NCI-H1417 treated with DMSO at 0.1 percent for 48 hours (cell line): Measurements from ENCODE around the gene HOXB3.

Experiments
- DNase-seq: peaks from one replicate; lab custom pipeline; 2025; lab: John Stamatoyannopoulos, UW

The HOXB3 gene

GRCh38 chr17:48586355-48587258 is 3.4 kb downstream of the HOXB3 start:
- no peak for DNase-seq

GRCh38 chr17:48584223-48584741 is 5.8 kb downstream of the HOXB3 start:
- DNase-seq = no peak

GRCh38 chr17:48583708-48584222 is 6.3 kb downstream of the HOXB3 start:
- DNase-seq = no peak

DNA sequence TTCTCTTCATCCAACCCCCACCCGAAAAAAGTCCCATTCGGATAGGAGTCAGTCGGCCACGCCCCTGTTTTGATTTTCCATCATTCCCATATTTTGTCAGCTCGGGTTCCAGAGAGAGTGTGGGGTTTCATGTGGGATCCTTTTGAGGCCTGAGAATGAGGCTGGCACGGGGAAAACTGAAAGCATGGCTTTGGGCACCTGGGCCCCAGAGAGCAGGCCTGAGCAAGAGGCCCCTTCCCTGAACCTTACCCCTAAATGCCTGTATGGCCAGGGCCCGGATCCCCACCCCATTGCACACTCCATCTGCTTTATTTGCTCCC is 7.3 kb downstream of the HOXB3 start:
- no peak for DNase-seq

- DNase-seq = no peak
Observed at GRCh38 chr17:48579760-48580554, 10.1 kb downstream of the HOXB3 start.

DNA sequence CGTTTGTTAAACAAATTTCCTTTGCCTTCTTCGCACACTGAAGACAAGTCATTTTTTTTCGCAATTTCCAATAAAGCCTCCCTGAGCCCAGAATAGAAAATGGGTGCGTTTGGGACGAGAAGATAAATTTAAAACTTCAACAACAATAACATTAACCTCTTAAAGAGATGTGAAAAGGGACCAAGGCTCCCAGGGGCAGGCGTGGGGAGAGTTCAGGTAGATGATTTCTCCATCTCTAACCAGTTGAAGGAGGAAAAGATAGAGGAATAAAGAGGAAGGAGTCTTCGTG is 10.6 kb downstream of the HOXB3 start:
- DNase-seq = no peak

DNA sequence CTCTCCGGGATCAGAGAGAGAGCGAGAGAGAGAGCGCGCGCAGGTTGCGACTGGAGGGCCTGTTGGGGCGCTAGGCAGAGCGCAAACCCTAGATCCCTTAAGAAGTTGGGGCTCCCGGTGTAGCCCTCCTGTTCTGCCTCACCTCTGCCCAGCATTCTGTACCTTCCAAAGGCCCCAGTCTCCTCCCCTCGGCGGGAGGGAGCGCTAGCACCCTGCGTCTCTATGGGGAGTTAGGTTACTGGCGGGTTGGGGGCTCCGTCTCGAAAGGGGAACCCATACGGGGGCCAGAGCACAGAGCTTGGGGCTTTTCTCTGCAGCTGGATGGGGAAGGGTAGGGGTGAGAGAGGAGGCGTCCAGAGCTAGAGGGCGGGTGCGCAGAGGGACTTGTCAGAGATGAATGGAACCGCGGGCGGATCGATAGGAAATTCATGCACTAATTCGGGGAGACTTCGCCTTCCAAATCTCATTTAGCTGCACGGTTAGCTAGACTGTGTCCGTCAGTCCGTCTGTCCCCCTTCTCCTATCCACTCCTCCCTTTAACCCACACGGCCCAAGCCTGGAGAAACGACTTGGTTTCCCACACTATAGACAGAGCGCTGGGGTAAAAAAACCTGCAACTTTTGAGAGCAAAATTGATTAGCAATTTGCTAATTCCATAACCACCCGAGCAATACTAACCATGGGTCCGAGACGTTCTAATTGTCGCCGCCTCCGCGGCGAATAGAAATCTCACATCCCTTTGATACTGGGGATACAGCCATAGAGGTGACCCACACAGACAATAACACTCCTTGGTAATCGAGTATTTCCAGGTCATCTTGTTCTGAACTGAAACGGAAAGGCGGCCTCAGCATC is 11.2 kb downstream of the HOXB3 start:
- no peak for DNase-seq

DNA sequence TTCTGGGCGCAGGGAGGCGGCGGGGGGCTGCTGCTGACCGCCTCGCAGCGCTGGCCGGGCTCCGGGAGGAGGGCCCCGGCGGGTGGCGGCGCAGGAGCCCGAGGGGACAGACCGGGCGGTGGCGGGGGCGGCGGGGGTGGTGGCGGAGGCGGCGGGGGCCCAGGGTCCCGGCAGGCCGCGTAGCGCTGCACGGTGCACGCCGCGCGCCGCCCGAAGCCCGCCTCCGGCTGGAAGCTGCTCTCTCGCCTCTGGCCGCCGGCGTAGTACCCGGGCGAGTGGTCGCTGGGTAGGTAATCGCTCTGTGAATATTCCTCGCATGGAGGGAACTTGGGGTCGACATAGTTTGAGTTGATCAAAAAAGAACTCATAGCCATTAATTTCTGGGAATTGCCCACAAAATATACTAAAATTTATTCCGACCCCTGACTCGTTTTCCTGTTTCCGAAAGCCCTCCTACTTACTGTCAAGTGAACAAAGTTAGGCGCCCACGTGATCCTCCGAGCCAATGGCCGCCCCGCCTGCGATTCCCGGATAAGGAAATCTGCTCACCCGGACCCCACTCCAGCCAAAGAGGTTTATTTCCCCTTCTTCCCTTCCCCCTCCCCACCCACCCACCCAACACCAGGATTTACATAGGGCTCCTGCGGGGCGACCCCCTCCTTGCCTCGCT is 12.0 kb downstream of the HOXB3 start, which contains the start of gene HOXB4:
TSS of gene HOXB4 (minus strand) at position 405 of the 670 bp plus-strand sequence. CDS start at position 374, 31 bp downstream.
- DNase-seq = no peak

DNA sequence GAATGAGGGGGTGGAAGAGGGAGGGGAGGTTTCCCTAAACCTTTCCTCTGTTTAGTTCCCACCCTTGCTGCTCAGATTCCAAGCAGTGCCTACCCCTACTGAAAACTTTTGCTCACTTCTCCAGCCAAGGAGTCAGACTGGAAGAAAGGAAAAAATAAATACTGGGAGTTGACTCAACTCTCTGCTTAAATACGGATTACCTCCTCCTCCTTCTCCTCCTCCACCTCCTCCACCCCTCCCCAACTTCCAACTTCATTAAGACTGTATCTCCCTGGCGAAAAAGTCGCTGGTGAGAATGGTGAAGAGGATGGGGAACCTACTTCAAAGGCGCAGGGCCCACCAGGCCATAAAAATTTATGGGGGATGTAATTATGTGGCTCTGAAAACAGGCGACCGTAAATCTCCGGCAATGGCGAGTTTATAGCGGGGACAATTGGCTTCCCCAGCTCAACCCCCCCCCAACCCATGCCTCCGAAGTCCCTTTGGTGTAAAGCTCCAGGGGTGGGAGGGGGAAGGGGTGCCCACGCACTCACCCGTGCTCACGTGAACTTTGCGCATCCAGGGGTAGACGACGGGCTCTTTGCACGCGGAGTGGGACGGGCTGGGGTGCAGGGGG is 12.6 kb downstream of the HOXB3 start:
- DNase-seq = no peak

DNA sequence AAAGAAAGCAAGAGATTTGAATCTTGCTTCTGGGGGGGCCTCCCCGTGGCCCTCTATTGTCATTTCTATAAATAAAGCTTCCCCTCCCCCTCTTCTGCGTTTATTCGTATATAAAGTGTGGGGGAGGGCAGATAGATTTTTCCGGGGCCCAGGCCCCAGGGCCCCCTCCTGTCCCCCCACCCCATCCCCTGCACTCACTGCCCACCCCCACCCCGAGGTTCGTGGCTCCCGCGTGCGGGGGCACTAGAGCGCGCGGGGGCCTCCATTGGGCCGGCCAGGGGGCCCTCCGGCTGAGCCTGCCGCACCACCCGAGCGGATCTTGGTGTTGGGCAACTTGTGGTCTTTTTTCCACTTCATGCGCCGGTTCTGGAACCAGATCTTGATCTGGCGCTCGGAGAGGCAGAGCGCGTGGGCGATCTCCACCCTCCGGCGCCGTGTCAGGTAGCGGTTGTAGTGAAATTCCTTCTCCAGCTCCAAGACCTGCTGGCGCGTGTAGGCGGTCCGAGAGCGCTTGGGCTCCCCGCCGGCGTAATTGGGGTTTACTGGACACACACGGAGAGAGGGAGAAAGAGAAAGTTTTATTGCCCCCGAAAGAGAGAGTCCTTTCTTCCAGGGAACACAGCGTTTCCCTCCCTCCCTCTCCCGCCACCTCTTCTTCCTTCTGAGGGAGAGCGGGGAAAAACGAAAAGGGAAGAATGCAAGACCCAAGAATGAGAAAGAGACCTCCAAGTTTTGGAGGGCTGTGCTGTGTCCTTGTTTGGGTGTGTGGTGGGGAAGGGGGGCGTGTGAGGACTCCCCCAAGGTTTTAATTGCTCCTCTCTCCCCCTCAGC is 13.3 kb downstream of the HOXB3 start:
- DNase-seq = no peak

- no peak for DNase-seq
Observed at GRCh38 chr17:48575673-48576478, 14.2 kb downstream of the HOXB3 start.

GRCh38 chr17:48575066-48575582 is 14.9 kb downstream of the HOXB3 start:
- DNase-seq = no peak

GRCh38 chr17:48574505-48575065 is 15.5 kb downstream of the HOXB3 start:
- DNase-seq = no peak

GRCh38 chr17:48571826-48572417 is 18.1 kb downstream of the HOXB3 start:
- no peak for DNase-seq

DNA sequence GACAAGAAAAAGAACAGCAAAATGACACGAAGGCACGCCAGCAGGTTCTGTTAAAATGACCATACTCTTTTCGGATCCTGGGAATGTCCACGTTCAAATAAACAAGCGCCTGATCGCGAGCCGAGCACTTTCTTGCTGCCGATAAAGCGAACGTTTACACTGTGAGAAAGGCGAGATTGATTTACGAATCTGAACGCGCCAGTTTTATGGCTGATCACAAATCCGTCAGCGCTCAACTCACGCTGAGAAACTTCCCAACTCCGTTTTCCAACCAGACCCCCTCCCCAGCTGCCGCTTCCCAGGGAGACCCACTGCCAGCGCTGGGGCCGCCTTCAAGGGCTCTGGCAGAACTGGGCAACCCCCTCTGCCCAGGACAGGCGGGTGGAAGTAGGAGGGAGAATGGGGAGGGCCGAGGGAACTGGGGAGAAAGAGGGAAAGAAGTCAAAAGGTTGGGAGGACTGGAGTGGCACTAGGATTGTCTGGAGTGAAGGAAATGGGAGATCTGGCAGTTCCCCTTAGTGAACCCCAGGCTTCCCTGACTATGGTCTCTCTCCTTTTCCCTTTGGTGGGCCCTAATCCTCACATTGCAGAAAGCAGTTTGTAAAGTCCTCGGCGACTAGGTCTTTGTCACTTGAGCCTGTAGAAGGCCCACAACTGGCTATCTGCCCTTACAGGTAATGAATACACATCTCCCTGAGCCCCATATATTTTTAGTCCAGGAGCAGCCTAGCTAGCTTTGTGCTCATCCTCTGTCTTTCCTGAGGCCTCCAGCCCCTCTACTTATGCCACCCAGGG is 18.8 kb downstream of the HOXB3 start:
- no peak for DNase-seq

- no peak for DNase-seq
Observed at GRCh38 chr17:48570325-48571023, 19.6 kb downstream of the HOXB3 start.
